ENCODE measurements around the gene KCNT1. TPM values are rescaled to one million over a fixed set of nuclear protein-coding genes. Genes with fewer than 3 reads are reported as not detected.

The KCNT1 gene
- total RNA-seq, 2 experiments from 2014 or later: 0.11 to 0.22 TPM

GRCh38 chr9:135820661-135821060 is 118.7 kb downstream of the KCNT1 start:
- Histone ChIP-seq H3K27ac (ENCODE audit: low read depth in 1 of 2, low read length in 2 of 2) (no peak overlapping the region), H3K9me3 (ENCODE audit: control insufficient read depth in 1 of 2, insufficient read depth in 1 of 2, low read length in 2 of 2) (no peaks in the 10 kb centered on the region), H3K4me3 (ENCODE audit: low read length) (no peak overlapping the region), H3K27me3 (ENCODE audit: control insufficient read depth in 1 of 2, insufficient read depth in 2 of 2, low read length in 2 of 2) (no peaks in the 10 kb centered on the region), H3K4me1 (ENCODE audit: insufficient read depth, low read length) (no peaks in the 10 kb centered on the region), H3K36me3 (ENCODE audit: insufficient read depth, low read length) (peaks cover 83% of the 10 kb centered on the region)
- H3K4me3 Mint-ChIP-seq: no peak overlapping the region
- intact Hi-C loops (cut with DNase I, micrococcal nuclease): no loop called here
- POLR2A ChIA-PET: no interaction called here
- no peaks in the 10 kb centered on the region for H3K4me1 Mint-ChIP-seq (ENCODE audit: low read depth)
- TF ChIP-seq CTCF (IDR thresholded peaks at IDR 0.05): no peak
- no peaks in the 10 kb centered on the region for H3K9me3 Mint-ChIP-seq
- DNase-seq: no peak
- H3K36me3 Mint-ChIP-seq (ENCODE audit: low read depth): peaks cover 80% of the 10 kb centered on the region
- H3K27ac Mint-ChIP-seq: no peak overlapping the region
- ATAC-seq (ENCODE audit: poor library complexity): no peak
- no peaks in the 10 kb centered on the region for H3K27me3 Mint-ChIP-seq
- CTCF ChIA-PET: no interaction called here

- Mint-ChIP-seq H3K27me3 (no peaks in the 10 kb centered on the region), H3K4me3 (no peak overlapping the region), H3K27ac (no peak overlapping the region), H3K4me1 (ENCODE audit: low read depth) (no peaks in the 10 kb centered on the region), H3K36me3 (ENCODE audit: low read depth) (peaks cover 80% of the 10 kb centered on the region), H3K9me3 (no peaks in the 10 kb centered on the region)
- intact Hi-C loops (cut with DNase I, micrococcal nuclease): no loop called here
- Histone ChIP-seq H3K27ac (ENCODE audit: low read depth in 1 of 2, low read length in 2 of 2) (no peak overlapping the region), H3K9me3 (ENCODE audit: control insufficient read depth in 1 of 2, insufficient read depth in 1 of 2, low read length in 2 of 2) (no peaks in the 10 kb centered on the region), H3K4me3 (ENCODE audit: low read length) (no peak overlapping the region), H3K27me3 (ENCODE audit: control insufficient read depth in 1 of 2, insufficient read depth in 2 of 2, low read length in 2 of 2) (no peaks in the 10 kb centered on the region), H3K36me3 (ENCODE audit: insufficient read depth, low read length) (peaks cover 83% of the 10 kb centered on the region), H3K4me1 (ENCODE audit: insufficient read depth, low read length) (no peaks in the 10 kb centered on the region)
- ChIA-PET CTCF (no interaction called here), POLR2A (no interaction called here)
- DNase-seq (no peak), ATAC-seq (ENCODE audit: poor library complexity) (no peak)
- no peak for TF ChIP-seq CTCF (IDR thresholded peaks at IDR 0.05)
Measured at GRCh38 chr9:135821116-135821515, 119.1 kb downstream of the KCNT1 start.

- peaks cover 81% of the 10 kb centered on the region for H3K36me3 Mint-ChIP-seq (ENCODE audit: low read depth)
- no peaks in the 10 kb centered on the region for H3K9me3 Mint-ChIP-seq
- no peak for ATAC-seq (ENCODE audit: poor library complexity)
- no peak overlapping the region for H3K4me3 Mint-ChIP-seq
- Histone ChIP-seq H3K27me3 (ENCODE audit: control insufficient read depth in 1 of 2, insufficient read depth in 2 of 2, low read length in 2 of 2) (no peaks in the 10 kb centered on the region), H3K4me1 (ENCODE audit: insufficient read depth, low read length) (no peaks in the 10 kb centered on the region), H3K4me3 (ENCODE audit: low read length) (no peak overlapping the region), H3K36me3 (ENCODE audit: insufficient read depth, low read length) (peaks cover 76% of the 10 kb centered on the region), H3K9me3 (ENCODE audit: control insufficient read depth in 1 of 2, insufficient read depth in 1 of 2, low read length in 2 of 2) (no peaks in the 10 kb centered on the region), H3K27ac (ENCODE audit: low read depth in 1 of 2, low read length in 2 of 2) (no peak overlapping the region)
- POLR2A ChIA-PET: no interaction called here
- H3K4me1 Mint-ChIP-seq (ENCODE audit: low read depth): no peaks in the 10 kb centered on the region
- DNase-seq: no peak
- no peaks in the 10 kb centered on the region for H3K27me3 Mint-ChIP-seq
- no peak overlapping the region for H3K27ac Mint-ChIP-seq
- TF ChIP-seq CTCF (IDR thresholded peaks at IDR 0.05): no peak
- CTCF ChIA-PET: no interaction called here
- intact Hi-C loops (cut with DNase I, micrococcal nuclease): no loop called here
Measured at GRCh38 chr9:135821733-135822373, 119.9 kb downstream of the KCNT1 start.

Data from CD4-positive, alpha-beta T cell (primary cell).